Vagina (tissue), 2 donors: ENCODE measurements around the gene SPRR1A.

Source experiments
- CTCF ChIP-seq, 3 experiments: fragments of 450-650 bp in 2 of 3; fragments of 200-600 bp in 1 of 3; sonication (generic) in 1 of 3; IDR thresholded peaks; one replicate each; pipeline ENCODE4 v1.5.1; 2017 to 2019; ENCODE audit warnings: antibody characterized with exemption in 3 of 3, mild to moderate bottlenecking in 2 of 3, moderate library complexity in 2 of 3
- POLR2A ChIP-seq, 2 donors: fragments of 450-650 bp; IDR thresholded peaks; one replicate each; pipeline ENCODE4 v1.6.1; 2017; ENCODE audit warnings: antibody characterized with exemption in 2 of 2, mild to moderate bottlenecking in 2 of 2, moderate library complexity in 2 of 2
- POLR2AphosphoS5 ChIP-seq, 2 donors: sonication (generic); formaldehyde crosslinking; IDR thresholded peaks; one replicate each; pipeline ENCODE4 v1.9.0; 2017; ENCODE audit warnings: antibody characterized with exemption in 2 of 2, mild to moderate bottlenecking in 2 of 2, low read depth in 1 of 2; ENCODE audit not compliant: insufficient read depth in 1 of 2

DNA sequence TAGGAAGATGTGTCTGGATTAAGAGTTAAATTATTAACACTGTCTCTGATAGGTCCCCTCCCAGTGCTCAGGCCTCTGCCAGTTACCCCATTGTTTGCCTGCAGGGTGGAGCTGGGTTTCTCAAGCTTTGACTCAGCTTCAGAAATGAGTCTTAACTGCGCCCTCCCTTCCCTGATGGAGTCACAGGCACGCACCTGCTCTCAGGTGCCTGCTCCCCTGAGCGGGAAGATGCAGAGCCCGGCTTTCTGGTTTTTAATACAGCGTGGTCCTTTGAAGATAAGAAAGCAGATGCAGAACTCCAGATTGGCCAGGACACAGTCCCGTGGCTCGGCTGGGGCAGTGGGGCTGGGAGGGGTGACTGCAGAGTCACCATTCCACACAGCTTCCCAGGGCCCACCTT, 16.7 kb upstream of the SPRR1A start:
- TF ChIP-seq CTCF (IDR thresholded peaks at IDR 0.05) (no peak), POLR2AphosphoS5 (IDR thresholded peaks at IDR 0.05; ENCODE audit: insufficient read depth in 1 of 2, low read depth in 1 of 2) (peak; percentile 23 to 73), POLR2A (IDR thresholded peaks at IDR 0.05) (no peak)
